NT2/D1 (cell line): Measurements from ENCODE around the gene SORBS1.

Experiments used
- YY1 ChIP-seq: IDR thresholded peaks from 2 replicates; pipeline ENCODE4 v1.6.1; 2011; ENCODE audit not compliant: insufficient read length, insufficient read depth
- ZNF274 ChIP-seq: IDR thresholded peaks from 2 replicates; pipeline ENCODE4 v1.6.1; 2011; ENCODE audit warnings: mild to moderate bottlenecking, low read depth, low read length

- TF ChIP-seq ZNF274 (no peak), YY1 (no peak)
Observed at GRCh38 chr10:95297402-95297801, 263.8 kb downstream of the SORBS1 start.
